ENCODE data around the gene MACROD2.
"Not testable (repeated sequence)": the region's sequence is repeated elsewhere in the genome, so short reads cannot be mapped to it uniquely, and the experiment has no call there.

MACROD2 gene

DNA sequence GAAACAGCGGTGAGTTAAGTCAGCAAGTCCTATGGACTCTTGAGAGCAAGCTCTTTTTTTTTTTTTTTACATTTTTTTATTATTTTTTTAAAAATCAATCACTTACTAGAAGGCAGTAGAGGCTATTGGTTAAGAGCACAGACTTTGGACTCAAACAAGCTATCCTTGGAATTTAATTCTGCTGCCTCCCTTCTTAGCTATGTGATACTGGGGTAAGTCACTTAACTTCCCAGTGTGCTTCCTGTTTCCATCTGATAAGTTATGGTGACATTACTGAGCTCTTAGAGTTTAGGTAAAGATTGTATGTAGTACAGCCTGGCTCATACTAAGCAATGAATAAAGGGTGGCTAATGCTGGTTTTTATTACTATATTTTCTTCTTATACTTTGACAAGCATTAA, 1112.6 kb downstream of the MACROD2 start:
- DNase-seq (ENCODE audit: low spot score), result no peak

DNA sequence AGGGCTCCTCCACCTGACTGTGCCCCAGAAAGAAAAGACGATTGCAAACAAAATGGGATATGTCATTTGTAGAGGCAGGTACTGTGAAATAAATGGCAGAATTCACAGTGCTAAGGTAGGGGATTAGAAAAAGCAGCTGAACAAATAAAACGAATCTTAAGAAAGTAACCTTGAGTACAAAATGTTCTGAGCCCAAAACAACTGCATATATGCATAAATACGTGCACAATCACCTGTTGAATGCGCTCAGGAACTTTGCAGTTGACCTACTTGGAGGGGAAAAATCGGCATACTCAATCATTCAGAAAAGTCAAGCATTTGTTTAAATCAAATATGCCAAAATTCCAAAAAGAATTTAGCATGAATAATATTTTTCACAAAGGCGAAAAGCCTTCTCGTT, 1114.2 kb downstream of the MACROD2 start:
- DNase-seq (ENCODE audit: low spot score), result no peak

DNA sequence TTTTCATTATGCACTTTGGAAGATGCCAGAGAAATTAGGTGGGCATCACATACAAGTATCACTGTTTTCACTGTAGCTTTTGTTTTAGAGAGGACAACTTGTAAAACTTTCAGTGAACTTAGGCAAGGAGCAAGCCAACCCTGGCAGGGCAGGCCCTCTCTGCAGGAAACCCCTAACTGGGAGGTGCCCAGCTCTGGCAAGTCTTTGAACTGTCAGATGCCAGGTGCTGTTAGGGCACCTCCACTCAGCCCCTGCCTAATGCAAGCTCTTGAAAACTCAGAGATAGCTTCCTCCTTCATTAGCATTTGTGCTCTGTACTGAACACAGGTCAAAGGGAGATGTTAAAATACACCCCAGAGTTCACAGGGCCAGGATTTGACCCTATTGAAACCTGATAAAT, 1116.3 kb downstream of the MACROD2 start:
- no peak for DNase-seq (ENCODE audit: low spot score)

DNA sequence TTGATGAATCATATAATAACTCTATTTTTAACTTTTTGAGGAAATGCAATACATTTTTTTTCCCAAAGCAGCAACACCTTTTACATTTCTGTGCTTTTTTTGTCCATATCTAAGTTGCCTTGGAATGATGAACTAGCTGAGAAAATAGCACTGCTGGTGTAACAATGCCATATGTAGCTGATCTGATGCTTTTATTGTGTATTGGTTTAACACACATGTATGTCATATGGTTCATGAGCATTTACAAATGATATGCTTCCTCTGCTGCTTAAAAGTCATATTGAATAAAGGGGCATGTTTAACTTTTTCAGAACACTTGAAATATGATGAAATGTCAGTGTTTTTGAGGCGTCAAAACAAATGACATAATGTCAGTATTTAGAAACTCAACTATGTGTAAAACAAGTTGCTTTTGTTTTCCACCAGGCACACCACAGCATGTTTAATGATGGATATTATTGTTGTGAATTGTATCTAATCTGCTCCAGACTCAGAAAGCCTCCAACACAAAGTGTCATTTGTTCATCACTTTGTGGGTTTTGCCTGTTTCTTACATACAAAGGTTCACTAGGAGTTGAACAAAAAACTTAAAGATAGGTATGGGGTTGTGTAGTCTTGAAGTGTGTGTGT, 1117.9 kb downstream of the MACROD2 start:
- DNase-seq (ENCODE audit: low spot score), result peak; percentile 21

DNA sequence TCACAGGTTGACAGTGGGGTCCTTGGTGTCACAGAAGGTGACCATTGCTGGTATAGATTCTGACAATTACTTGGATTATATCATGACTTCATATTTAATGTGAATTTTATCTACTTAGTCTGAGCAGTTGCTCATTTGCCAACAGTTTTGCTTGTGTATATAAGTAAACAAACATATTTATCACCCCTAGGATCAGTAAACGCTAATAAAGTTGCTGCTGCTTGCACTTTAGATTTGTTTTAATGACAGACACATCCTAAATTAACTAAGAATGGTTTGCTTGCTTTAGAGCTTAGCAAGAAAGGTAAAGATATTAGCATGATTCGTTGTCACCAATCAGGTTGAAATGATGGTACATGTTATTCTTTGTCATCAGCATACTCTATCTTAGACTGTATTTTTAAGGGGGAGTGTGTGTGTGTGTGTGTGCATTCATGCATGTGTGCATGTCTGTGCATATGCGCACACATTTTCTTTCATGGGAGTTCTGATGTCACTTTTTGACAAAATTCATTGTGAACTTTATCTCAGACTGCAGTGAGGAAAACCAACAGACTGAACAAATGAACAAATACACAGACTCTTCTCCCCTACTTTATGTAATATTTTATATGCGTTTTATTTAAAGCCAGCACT, 1124.7 kb downstream of the MACROD2 start:
- DNase-seq (ENCODE audit: low spot score), result no peak

DNA sequence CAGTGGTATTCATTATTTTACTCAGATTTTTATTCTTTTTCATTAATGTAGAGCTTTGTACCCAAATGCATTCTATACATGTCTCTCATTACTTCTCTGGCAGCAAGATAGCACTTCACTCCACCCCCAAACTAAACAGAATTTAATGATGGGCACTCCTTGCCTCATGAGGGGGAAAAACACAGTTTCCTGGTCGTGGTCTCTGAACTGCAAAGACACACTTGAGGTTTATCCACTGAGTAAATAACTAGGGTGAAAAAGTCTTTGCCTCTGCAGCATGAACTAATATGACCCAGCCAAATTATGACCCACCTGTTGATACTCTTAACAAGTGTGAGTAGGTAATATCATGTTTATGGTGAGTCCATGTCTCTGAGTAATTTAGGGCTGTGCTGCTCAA, 1127.3 kb downstream of the MACROD2 start:
- no peak for DNase-seq (ENCODE audit: low spot score)

DNA sequence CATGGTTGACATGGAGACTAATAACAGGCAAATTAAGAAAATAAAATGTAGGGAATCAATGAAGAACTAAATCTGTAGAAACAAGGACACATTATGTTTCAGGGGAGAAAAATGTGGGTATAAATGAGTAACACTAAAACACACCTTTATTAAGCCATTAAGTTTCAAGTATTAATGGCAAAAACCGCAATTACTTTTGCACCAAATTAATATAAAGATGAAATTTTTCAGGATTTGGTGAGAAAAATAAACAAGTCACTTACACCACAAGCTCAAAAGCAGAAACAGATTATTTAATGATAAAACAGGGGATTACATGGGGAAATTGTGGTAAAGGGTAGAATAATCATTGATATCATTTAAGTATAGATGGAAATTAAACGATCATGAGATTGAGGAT, 1135.9 kb downstream of the MACROD2 start:
- DNase-seq (ENCODE audit: low spot score), result no peak

DNA sequence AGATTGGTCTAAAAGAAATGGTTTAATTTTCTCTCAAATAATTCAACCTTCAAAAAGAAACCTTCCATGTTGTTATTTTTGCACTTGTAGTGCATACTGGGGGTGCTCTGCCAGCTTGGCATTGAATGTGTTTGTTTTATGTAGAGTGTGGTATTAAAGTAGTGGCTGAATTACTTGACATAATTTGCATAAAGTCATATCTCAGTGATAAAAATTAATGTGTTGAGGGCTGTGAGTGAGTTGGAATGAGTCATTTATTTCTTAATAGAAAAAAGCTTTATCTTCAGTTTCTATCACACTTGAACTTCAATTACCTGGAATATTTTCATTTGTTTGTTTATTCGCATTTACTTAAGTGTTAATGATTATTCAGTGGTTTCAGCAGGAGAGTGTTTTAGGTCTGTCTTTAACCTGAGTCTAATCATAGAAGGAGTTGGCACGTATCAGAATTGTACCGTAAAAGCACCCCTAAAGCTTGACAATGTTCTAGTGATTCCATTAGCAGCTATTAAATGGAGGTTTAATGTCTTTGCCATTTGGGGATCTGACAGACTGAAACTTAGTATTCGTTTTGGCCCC, 1143.3 kb downstream of the MACROD2 start:
- no peak for DNase-seq (ENCODE audit: low spot score)

DNA sequence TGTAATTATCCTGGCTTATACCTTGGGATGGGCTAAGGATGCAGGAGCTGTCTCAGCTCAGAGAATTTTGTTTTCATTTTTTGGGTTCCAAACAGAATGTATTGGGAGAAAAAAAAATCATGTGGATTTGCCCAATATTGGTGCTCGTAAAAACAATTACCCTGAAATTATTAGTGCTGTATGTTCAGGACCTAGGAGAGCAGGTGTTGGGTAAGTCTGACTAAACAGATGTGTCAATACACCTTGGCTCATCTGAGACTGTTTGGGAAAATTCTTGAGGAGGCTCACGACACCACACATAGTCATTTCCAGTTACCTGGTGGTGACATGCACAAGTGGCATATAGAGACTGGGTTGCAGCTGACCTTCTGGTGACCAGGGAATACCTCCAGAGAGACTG, 1144.2 kb downstream of the MACROD2 start:
- DNase-seq (ENCODE audit: low spot score), result no peak

DNA sequence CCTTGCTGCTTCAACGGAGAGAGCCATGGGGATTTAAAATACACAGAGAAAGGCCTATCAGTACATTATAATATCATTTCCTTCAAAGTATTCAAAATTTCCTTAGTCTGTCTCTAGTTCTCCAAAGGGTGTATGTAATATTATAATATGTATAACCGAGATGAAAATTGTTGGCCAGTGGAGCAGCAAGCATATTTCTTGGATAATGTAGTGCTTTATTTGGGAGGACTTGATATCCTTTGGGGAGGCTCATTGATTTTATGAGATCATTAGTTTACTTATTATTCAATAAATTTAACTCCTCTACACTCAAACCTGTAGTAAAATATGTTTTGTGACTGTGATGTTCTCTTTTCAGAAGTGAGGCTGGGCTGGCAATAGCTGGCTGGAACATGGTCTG, 1145.0 kb downstream of the MACROD2 start:
- DNase-seq (ENCODE audit: low spot score), result no peak

DNA sequence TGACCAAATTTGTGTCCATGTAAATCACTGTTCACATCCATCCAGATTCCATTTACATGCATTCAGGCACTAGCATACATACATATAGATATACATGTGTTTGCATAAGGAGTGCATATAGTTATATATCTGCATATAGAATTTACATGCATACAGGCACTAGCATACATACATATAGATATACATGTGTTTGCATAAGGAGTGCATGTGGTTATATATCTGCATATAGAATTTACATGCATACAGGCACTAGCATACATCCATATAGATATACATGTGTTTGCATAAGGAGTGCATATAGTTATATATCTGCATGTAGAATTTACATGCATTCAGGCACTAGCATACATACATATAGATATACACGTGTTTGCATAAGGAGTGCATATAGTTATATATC, 1145.6 kb downstream of the MACROD2 start:
- DNase-seq (ENCODE audit: low spot score), result not testable (repeated sequence)

DNA sequence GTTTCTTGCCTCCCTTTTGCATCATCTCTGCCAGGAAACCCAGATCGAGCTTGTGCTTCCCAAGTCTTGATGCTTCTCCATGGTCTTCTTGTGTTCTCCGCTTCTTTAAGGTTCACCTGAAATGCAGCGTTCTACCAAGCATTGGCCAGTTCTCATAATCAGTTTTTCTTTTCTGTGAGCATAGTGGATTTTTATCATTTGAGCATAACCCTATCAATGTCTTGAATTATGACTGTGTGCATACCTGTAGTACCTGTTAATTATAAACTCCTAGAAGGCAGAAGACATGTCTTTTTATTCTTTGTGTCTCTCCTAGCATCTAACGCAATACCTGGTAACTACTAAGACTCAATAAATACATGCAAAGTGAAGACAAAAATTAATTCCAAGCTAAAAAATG, 1146.5 kb downstream of the MACROD2 start:
- DNase-seq (ENCODE audit: low spot score), result no peak

DNA sequence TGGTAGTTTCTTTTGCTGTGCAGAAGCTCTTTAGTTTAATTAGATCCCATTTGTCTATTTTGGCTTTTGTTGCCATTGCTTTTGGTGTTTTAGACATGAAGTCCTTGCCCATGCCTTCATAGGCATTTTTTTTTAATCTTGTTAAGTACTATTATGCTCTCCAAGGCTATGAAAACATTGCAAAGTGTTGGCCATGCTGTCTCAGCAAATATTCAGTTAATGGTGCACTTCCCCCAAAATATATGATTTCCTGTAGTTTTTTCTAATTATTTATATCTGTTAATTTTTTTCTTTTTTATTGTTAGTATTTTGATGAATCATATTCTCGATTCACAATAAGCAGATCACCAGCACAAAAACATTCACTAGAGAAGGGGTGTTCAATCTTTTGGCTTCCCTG, 1148.2 kb downstream of the MACROD2 start:
- no peak for DNase-seq (ENCODE audit: low spot score)

DNA sequence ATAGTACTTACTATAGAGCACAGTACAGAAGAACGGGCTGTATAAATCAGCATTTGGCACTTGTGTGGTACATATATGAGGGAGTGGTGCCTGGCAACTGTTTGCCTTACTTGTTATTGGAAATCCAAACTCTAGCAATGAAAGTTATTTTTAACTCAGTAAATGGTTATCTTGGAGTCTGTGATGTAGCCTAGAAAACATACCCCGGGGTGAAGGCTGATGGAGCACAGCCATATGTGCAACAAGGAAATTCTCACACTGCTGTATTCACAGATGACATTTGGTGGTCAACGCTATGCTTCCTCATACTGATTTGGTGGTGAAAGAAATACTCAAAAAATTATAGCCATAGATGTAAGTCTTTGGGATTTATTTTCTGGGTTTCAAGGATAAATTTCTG, 1149.6 kb downstream of the MACROD2 start:
- DNase-seq (ENCODE audit: low spot score), result no peak

DNA sequence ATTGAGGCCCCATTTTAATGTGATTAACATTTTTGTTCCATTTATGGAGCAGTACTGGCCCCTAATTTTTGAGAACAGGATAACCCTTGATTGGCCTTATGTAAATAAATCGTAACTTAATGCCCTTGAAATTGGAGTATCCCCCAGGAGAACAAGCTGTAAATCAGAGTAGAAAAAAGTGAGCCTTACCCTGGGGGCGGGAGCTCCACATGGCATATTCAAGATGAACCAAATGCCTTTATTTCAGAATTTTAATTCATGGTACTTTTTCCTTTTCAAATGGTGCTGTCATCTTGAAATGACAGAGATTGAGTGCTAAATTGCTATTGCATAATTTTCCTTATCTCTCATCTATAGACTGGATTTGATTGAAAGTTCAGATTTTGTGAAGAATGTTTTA, 1151.6 kb downstream of the MACROD2 start:
- no peak for DNase-seq (ENCODE audit: low spot score)

DNA sequence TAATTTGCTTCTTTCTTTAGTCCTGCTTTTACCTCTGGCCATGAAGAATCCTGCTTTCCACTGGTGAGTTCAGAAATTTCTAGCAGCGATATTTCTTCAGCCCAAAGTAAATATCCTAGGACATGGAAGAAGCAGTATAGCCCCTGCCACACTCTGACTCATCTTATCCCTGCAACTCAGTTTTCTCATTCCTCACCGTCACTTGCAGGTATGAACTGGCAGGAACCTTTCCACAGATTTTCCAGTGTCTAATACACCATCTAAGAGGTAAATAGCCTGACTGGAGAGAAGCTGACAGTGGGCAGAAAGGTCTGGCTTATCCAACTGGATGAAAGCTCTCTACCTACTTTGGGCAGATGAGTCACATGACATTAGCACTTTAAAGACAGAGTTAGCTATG, 1158.8 kb downstream of the MACROD2 start:
- no peak for DNase-seq (ENCODE audit: low spot score)

DNA sequence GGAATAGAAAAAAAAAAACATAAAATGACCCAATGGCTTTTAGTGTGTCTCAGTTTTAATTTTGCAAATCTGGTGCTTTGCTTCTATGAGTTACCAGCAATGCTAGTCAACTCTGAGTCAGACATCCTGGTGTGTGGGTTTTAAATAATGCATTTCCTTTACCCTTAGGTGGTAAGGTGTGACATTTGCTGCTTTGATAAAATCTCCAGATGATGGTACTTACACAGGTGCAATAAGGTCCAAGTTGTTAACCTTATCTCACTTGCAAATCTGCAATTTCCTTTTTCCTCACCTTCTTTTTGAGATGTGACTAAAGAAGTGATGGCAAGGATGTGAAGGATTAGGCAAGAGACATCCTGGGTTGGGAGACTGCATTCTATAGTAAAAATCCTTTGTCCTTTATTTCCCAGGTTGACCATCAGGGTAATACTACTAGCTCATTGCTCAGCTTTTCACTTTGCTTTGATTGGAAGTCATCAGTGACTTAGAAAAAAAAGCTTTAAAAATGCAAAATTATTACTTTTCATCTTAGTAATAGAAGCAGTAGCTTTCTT, 1160.6 kb downstream of the MACROD2 start:
- DNase-seq (ENCODE audit: low spot score), result peak; percentile 6

DNA sequence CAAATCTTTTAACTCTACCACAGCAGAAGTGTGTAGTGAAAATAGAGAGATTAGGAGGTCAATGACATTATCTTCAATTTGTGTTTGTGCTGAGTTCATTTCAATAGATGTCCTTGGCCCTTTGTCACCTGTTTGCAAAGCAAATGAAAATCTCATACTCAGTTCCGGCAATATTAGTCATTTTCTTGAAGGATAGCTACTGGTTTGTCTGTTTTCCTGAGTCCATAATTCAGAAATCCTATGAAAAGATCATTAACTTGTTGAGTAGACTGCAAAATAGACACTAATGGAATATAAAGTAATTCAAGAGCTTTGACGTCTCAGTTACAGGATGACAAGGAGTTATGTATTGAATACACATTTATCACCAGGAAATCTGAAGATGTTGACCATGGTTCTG, 1163.2 kb downstream of the MACROD2 start:
- no peak for DNase-seq (ENCODE audit: low spot score)

DNA sequence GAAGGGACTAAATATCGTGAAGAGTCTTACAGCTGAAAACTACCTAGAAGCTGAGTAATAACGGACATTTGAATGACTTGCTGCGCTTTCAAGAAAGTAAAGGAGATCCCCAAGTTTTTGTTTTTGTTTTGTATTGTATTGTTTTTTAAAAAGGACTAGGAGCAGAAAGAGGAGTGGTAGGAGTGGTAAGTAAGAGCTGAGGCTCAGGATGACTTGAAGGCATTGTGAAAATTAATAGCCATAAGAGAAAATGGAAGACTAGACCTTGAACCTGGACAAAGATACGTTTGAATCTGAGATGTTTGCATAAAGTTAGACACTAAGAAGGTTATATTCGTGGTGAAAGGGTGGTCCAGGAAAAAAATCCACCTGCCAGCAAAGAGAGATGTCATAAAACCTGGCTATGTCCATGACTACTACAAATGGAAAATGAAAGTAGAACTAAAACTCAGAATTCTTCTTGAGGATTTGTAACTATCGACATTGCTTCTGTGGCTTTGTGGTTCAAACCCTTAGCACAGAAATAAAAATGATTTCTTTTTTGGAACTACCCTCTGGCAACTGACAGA, 1166.8 kb downstream of the MACROD2 start:
- DNase-seq (ENCODE audit: low spot score), result no peak

DNA sequence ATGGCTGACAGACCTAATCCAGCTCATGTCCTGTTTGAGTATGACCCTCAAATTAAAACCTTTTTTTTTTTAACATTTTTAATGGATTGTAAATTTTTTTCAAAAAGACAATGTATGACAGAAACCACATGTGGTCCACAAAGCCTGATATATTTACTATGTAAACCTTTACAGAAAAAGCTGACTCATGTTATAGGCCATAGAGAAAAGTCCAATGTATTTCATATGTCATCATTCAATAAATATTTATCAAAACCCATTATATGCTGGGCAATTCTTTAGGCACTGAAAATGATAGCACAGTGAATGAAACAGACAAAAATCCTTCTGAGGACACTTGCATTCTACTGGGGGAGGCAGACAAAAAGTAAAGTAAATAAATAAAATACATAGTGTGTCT, 1168.3 kb downstream of the MACROD2 start:
- no peak for DNase-seq (ENCODE audit: low spot score)

DNA sequence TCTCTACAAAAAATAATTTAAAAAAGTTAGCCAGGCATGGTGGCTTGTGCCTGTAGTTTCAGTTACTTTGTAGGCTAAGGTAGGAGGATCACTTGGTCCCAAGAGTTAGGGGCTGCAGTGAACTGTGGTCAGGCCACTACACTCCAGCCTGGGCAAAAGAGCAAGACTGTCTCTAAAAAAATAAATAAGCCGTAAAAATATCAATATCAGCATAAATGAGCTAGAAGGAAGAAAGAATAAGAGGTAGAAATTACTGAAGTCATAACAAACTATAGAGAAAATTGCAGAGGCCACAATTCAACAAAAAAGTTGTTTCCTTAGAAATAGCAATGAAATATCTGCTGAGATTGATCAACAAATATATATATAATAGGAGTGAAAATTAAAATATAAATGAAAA, 1169.4 kb downstream of the MACROD2 start:
- no peak for DNase-seq (ENCODE audit: low spot score)

DNA sequence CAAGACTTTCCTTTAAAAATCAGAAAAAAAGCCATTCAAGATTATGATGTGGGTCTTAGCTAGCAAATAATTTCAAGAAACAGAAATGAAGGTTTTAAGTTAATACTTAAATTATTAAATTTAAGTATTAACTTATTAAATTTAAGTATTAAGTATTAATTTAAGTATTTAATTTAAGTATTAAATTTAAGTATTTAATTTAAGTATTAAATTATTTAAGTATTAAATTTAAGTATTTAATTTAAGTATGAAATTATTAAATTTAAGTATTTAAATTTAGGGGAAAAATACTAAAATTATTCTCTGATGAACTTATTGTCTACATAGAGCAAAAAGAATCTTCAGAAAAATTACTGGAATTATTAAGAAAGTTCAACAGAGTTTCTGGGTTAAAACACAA, 1171.4 kb downstream of the MACROD2 start:
- DNase-seq (ENCODE audit: low spot score), result no peak

DNA sequence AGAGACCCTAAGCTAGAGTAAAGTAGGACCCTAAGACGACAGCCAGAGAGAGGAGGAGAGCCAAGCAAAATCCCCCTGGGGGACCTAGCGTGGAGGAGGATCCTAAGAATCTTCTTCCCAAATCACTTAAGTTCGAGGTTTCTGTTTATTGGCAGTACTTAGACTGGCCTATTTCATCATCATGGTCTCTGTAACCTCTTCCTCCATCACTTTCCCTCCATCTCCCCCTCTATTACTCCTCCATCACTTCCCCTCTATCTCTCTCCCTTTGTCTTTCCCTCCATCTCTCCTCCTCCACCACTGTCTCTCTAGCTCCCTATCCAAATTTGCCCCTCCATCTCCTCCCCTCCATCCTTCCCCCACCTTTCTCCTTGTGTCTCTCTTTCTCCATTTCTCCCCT, 1175.7 kb downstream of the MACROD2 start:
- no peak for DNase-seq (ENCODE audit: low spot score)

Data from kidney capillary endothelial cell (primary cell).